GM23338 (cell line): Measurements from ENCODE around the gene SNRPA1. TPM values are rescaled to one million over a fixed set of nuclear protein-coding genes. Genes with fewer than 3 reads are reported as not detected.

ENCODE experiments used
- ATAC-seq: fragments of 200-7000 bp; cut with Tn5 transposase; 3 replicates; pipeline ENCODE4 v1.9.1; 2020
- DNase-seq: peaks from one replicate; pipeline ENCODE4 v3.0.0-alpha.2; 2015; ENCODE audit warnings: low spot score
- H2AFZ ChIP-seq: fragments of 200-600 bp; sonication (generic); 2 replicates; pipeline ENCODE4 v1.8.0; 2016; ENCODE audit warnings: antibody characterized with exemption, mild to moderate bottlenecking, moderate library complexity
- H3F3A ChIP-seq: fragments of 200-600 bp; sonication (generic); replicated peaks from 2 replicates; pipeline ENCODE4 v1.8.0; 2017; ENCODE audit warnings: antibody characterized with exemption, mixed run types, low read depth
- H3K27ac ChIP-seq: fragments of 200-600 bp; sonication (generic); 2 replicates; pipeline ENCODE4 v1.6.1; 2016; ENCODE audit warnings: low read depth
- H3K27me3 ChIP-seq: fragments of 200-600 bp; sonication (generic); 2 replicates; pipeline ENCODE4 v1.8.0; 2016; ENCODE audit warnings: mild to moderate bottlenecking, mixed run types, moderate library complexity; ENCODE audit not compliant: insufficient read depth
- H3K36me3 ChIP-seq: fragments of 200-600 bp; sonication (generic); 2 replicates; pipeline ENCODE4 v1.8.0; 2016; ENCODE audit warnings: mild to moderate bottlenecking; ENCODE audit not compliant: insufficient read depth
- H3K4me1 ChIP-seq: fragments of 200-600 bp; sonication (generic); 2 replicates; pipeline ENCODE4 v1.8.0; 2016; ENCODE audit warnings: mild to moderate bottlenecking, moderate library complexity; ENCODE audit not compliant: insufficient read depth
- H3K4me2 ChIP-seq: fragments of 200-600 bp; sonication (generic); 2 replicates; pipeline ENCODE4 v1.7.1; 2017; ENCODE audit warnings: mixed run types
- H3K4me3 ChIP-seq: fragments of 200-600 bp; sonication (generic); 2 replicates; pipeline ENCODE4 v1.6.1; 2016; ENCODE audit warnings: mixed run types
- H3K79me2 ChIP-seq: fragments of 200-600 bp; sonication (generic); replicated peaks from 2 replicates; pipeline ENCODE4 v1.8.0; 2017; ENCODE audit warnings: mild to moderate bottlenecking; ENCODE audit not compliant: insufficient read depth
- H3K9me2 ChIP-seq: fragments of 200-600 bp; sonication (generic); 2 replicates; pipeline ENCODE4 v1.8.0; 2017; ENCODE audit not compliant: insufficient read depth
- H4K20me1 ChIP-seq: fragments of 200-600 bp; sonication (generic); replicated peaks from 2 replicates; pipeline ENCODE4 v1.8.0; 2017; ENCODE audit warnings: mild to moderate bottlenecking; ENCODE audit not compliant: insufficient read depth
- H3K27ac Mint-ChIP-seq: 2 replicates; pipeline ENCODE4 v1.8.0; 2020; ENCODE audit warnings: inconsistent platforms, mild to moderate bottlenecking, moderate library complexity, mixed read lengths
- H3K27me3 Mint-ChIP-seq: 3 replicates; pipeline ENCODE4 v1.8.0; 2022; ENCODE audit warnings: low read depth, mild to moderate bottlenecking, moderate library complexity, mixed read lengths, inconsistent platforms; ENCODE audit not compliant: insufficient read depth, poor library complexity
- H3K36me3 Mint-ChIP-seq: 3 replicates; pipeline ENCODE4 v1.8.0; 2021; ENCODE audit warnings: low read depth, mild to moderate bottlenecking, inconsistent platforms, moderate library complexity, mixed read lengths
- H3K4me1 Mint-ChIP-seq: 3 replicates; pipeline ENCODE4 v1.8.0; 2020; ENCODE audit warnings: mild to moderate bottlenecking, inconsistent platforms, mixed read lengths
- H3K4me3 Mint-ChIP-seq: 3 replicates; pipeline ENCODE4 v1.8.0; 2021; ENCODE audit warnings: moderate library complexity, mild to moderate bottlenecking, inconsistent platforms, mixed read lengths
- H3K9me3 Mint-ChIP-seq: 3 replicates; pipeline ENCODE4 v1.8.0; 2020; ENCODE audit warnings: moderate library complexity, mild to moderate bottlenecking, inconsistent platforms, mixed read lengths
- CREB1 ChIP-seq: fragments of 250-450 bp; sonication (Bioruptor Pico); IDR thresholded peaks from 2 replicates; pipeline ENCODE4 v1.5.0; 2020; ENCODE audit warnings: low read depth, mild to moderate bottlenecking, moderate library complexity
- EZH2 ChIP-seq: fragments of 200-600 bp; sonication (generic); IDR thresholded peaks from one replicate; pipeline ENCODE4 v1.8.0; 2017; ENCODE audit warnings: antibody characterized with exemption, mild to moderate bottlenecking, low read depth; ENCODE audit not compliant: unreplicated experiment
- EZH2phosphoT487 ChIP-seq: fragments of 200-600 bp; sonication (generic); IDR thresholded peaks from one replicate; pipeline ENCODE4 v1.8.1; 2018; ENCODE audit warnings: antibody characterized with exemption; ENCODE audit not compliant: unreplicated experiment
- JUNB ChIP-seq: IDR thresholded peaks from one replicate; pipeline ENCODE4 v1.6.1; 2016; ENCODE audit warnings: antibody characterized with exemption; ENCODE audit not compliant: unreplicated experiment
- STAT1 ChIP-seq: IDR thresholded peaks from one replicate; pipeline ENCODE4 v1.6.1; 2016; ENCODE audit warnings: antibody characterized with exemption; ENCODE audit not compliant: unreplicated experiment
- ZNF114 ChIP-seq: fragments of 250-450 bp; sonication (Bioruptor Pico); IDR thresholded peaks from 2 replicates; pipeline ENCODE4 v1.5.0; 2020; ENCODE audit warnings: mild to moderate bottlenecking, moderate library complexity
- ZNF331 ChIP-seq: fragments of 250-450 bp; sonication (Bioruptor Pico); IDR thresholded peaks from 2 replicates; pipeline ENCODE4 v1.5.0; 2020; ENCODE audit warnings: low read depth, mild to moderate bottlenecking, moderate library complexity
- polyA plus RNA-seq: library from polyadenylated mRNA; unstranded; fragments of >200 nt; fragmentation: Nextera tagmentation; extraction: Ambion mirVana; gene quantifications from 2 replicates; pipeline ENCODE4 v1.2.1, GENCODE V29; 2016
- total RNA-seq: library from RNA; depleted of rRNA; stranded (reverse); fragments of >200 nt; shearing (Covaris generic); gene quantifications from 2 replicates; pipeline ENCODE4 v1.2.3, GENCODE V29; 2014
- TF ChIP-seq, protein P1 (sequence below): IDR thresholded peaks from 2 replicates; pipeline ENCODE4 v1.6.1; 2016; ENCODE audit warnings: antibody characterized with exemption
- TF ChIP-seq, protein P2 (sequence below): IDR thresholded peaks from one replicate; pipeline ENCODE4 v1.6.1; 2018; ENCODE audit warnings: antibody characterized with exemption; ENCODE audit not compliant: unreplicated experiment
- TF ChIP-seq, protein P3 (sequence below): fragments of 250-450 bp; sonication (Bioruptor Pico); IDR thresholded peaks from 2 replicates; pipeline ENCODE4 v1.5.0; 2020; ENCODE audit warnings: mild to moderate bottlenecking, moderate library complexity

The SNRPA1 gene
- total and polyA plus RNA-seq, 2 experiments from 2014 or later, result 170 to 361 TPM

DNA sequence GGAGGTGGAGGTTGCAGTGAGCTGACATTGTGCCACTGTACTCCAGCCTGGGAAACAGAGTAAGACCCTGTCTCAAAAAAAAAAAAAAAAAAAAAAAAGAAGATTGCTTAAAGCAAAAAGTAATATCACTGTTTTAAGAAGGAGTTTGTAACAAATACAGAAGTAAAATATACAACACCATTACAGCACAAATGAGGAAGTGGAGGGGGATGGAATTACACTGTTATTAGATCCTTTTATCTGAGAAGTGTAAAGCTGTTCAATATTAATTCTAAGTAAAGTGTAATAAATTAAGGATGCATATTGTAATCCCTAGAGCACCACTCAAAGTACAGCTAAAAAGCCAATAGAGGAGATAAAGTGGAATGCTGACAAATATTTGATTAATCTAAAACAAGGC is 47.0 kb upstream of the SNRPA1 start:
- Mint-ChIP-seq H3K27me3 (peaks cover 3% of the 10 kb centered on the region), H3K4me1 (no peaks in the 10 kb centered on the region), H3K4me3 (no peak overlapping the region), H3K36me3 (no peaks in the 10 kb centered on the region), H3K27ac (no peak overlapping the region), H3K9me3 (no peaks in the 10 kb centered on the region)
- Histone ChIP-seq H3K79me2 (no peaks in the 10 kb centered on the region), H2AFZ (no peak overlapping the region), H3F3A (no peaks in the 10 kb centered on the region), H3K27ac (no peak overlapping the region), H4K20me1 (no peaks in the 10 kb centered on the region), H3K27me3 (no peaks in the 10 kb centered on the region), H3K4me1 (no peaks in the 10 kb centered on the region), H3K4me3 (no peak overlapping the region), H3K36me3 (no peaks in the 10 kb centered on the region), H3K4me2 (no peak overlapping the region), H3K9me2 (no peaks in the 10 kb centered on the region)
- DNase-seq (no peak), ATAC-seq (no peak)
- TF ChIP-seq STAT1, result no peak
- no peak for TF ChIP-seq CREB1 (CRISPR knock-in tag)

GRCh38 chr15:101338502-101339057 is 43.5 kb upstream of the SNRPA1 start:
- ATAC-seq (no peak), DNase-seq (no peak)
- Histone ChIP-seq H2AFZ (no peak overlapping the region), H3K27me3 (no peaks in the 10 kb centered on the region), H3K4me3 (no peak overlapping the region), H3K27ac (no peak overlapping the region), H4K20me1 (no peaks in the 10 kb centered on the region), H3K4me1 (no peaks in the 10 kb centered on the region), H3K79me2 (no peaks in the 10 kb centered on the region), H3K36me3 (no peaks in the 10 kb centered on the region), H3K9me2 (peaks cover 11% of the 10 kb centered on the region), H3F3A (0 out of 2 replicates have a peak, but pooled peaks cover 4% of the 10 kb centered on the region), H3K4me2 (no peak overlapping the region)
- TF ChIP-seq ZNF331 (no peak), STAT1 (no peak), EZH2phosphoT487 (no peak), CREB1 (CRISPR knock-in tag) (no peak), JUNB (no peak), EZH2 (no peak), ZNF114 (CRISPR knock-in tag) (no peak)
- TF ChIP-seq, protein P1, sequence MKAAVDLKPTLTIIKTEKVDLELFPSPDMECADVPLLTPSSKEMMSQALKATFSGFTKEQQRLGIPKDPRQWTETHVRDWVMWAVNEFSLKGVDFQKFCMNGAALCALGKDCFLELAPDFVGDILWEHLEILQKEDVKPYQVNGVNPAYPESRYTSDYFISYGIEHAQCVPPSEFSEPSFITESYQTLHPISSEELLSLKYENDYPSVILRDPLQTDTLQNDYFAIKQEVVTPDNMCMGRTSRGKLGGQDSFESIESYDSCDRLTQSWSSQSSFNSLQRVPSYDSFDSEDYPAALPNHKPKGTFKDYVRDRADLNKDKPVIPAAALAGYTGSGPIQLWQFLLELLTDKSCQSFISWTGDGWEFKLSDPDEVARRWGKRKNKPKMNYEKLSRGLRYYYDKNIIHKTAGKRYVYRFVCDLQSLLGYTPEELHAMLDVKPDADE, result no peak
- TF ChIP-seq, protein P2, sequence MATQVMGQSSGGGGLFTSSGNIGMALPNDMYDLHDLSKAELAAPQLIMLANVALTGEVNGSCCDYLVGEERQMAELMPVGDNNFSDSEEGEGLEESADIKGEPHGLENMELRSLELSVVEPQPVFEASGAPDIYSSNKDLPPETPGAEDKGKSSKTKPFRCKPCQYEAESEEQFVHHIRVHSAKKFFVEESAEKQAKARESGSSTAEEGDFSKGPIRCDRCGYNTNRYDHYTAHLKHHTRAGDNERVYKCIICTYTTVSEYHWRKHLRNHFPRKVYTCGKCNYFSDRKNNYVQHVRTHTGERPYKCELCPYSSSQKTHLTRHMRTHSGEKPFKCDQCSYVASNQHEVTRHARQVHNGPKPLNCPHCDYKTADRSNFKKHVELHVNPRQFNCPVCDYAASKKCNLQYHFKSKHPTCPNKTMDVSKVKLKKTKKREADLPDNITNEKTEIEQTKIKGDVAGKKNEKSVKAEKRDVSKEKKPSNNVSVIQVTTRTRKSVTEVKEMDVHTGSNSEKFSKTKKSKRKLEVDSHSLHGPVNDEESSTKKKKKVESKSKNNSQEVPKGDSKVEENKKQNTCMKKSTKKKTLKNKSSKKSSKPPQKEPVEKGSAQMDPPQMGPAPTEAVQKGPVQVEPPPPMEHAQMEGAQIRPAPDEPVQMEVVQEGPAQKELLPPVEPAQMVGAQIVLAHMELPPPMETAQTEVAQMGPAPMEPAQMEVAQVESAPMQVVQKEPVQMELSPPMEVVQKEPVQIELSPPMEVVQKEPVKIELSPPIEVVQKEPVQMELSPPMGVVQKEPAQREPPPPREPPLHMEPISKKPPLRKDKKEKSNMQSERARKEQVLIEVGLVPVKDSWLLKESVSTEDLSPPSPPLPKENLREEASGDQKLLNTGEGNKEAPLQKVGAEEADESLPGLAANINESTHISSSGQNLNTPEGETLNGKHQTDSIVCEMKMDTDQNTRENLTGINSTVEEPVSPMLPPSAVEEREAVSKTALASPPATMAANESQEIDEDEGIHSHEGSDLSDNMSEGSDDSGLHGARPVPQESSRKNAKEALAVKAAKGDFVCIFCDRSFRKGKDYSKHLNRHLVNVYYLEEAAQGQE, result no peak
- TF ChIP-seq, protein P3, sequence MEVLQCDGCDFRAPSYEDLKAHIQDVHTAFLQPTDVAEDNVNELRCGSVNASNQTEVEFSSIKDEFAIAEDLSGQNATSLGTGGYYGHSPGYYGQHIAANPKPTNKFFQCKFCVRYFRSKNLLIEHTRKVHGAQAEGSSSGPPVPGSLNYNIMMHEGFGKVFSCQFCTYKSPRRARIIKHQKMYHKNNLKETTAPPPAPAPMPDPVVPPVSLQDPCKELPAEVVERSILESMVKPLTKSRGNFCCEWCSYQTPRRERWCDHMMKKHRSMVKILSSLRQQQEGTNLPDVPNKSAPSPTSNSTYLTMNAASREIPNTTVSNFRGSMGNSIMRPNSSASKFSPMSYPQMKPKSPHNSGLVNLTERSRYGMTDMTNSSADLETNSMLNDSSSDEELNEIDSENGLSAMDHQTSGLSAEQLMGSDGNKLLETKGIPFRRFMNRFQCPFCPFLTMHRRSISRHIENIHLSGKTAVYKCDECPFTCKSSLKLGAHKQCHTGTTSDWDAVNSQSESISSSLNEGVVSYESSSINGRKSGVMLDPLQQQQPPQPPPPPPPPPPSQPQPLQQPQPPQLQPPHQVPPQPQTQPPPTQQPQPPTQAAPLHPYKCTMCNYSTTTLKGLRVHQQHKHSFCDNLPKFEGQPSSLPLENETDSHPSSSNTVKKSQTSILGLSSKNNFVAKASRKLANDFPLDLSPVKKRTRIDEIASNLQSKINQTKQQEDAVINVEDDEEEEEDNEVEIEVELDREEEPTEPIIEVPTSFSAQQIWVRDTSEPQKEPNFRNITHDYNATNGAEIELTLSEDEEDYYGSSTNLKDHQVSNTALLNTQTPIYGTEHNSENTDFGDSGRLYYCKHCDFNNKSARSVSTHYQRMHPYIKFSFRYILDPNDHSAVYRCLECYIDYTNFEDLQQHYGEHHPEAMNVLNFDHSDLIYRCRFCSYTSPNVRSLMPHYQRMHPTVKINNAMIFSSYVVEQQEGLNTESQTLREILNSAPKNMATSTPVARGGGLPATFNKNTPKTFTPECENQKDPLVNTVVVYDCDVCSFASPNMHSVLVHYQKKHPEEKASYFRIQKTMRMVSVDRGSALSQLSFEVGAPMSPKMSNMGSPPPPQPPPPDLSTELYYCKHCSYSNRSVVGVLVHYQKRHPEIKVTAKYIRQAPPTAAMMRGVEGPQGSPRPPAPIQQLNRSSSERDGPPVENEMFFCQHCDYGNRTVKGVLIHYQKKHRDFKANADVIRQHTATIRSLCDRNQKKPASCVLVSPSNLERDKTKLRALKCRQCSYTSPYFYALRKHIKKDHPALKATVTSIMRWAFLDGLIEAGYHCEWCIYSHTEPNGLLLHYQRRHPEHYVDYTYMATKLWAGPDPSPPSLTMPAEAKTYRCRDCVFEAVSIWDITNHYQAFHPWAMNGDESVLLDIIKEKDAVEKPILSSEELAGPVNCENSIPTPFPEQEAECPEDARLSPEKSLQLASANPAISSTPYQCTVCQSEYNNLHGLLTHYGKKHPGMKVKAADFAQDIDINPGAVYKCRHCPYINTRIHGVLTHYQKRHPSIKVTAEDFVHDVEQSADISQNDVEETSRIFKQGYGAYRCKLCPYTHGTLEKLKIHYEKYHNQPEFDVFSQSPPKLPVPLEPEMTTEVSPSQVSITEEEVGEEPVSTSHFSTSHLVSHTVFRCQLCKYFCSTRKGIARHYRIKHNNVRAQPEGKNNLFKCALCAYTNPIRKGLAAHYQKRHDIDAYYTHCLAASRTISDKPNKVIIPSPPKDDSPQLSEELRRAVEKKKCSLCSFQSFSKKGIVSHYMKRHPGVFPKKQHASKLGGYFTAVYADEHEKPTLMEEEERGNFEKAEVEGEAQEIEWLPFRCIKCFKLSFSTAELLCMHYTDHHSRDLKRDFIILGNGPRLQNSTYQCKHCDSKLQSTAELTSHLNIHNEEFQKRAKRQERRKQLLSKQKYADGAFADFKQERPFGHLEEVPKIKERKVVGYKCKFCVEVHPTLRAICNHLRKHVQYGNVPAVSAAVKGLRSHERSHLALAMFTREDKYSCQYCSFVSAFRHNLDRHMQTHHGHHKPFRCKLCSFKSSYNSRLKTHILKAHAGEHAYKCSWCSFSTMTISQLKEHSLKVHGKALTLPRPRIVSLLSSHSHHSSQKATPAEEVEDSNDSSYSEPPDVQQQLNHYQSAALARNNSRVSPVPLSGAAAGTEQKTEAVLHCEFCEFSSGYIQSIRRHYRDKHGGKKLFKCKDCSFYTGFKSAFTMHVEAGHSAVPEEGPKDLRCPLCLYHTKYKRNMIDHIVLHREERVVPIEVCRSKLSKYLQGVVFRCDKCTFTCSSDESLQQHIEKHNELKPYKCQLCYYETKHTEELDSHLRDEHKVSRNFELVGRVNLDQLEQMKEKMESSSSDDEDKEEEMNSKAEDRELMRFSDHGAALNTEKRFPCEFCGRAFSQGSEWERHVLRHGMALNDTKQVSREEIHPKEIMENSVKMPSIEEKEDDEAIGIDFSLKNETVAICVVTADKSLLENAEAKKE (CRISPR knock-in tag), result no peak
- Mint-ChIP-seq H3K27me3 (peaks cover 1% of the 10 kb centered on the region), H3K4me3 (no peak overlapping the region), H3K9me3 (peaks cover 18% of the 10 kb centered on the region; the same call in 2 of the 3 replicates), H3K36me3 (peaks cover 9% of the 10 kb centered on the region; the same call in 2 of the 3 replicates), H3K4me1 (no peaks in the 10 kb centered on the region), H3K27ac (no peak overlapping the region)
